GM12878 (cell line): Measurements from ENCODE around the gene SRL. TPM values are rescaled to one million over a fixed set of nuclear protein-coding genes. Genes with fewer than 3 reads are reported as not detected.

Experiments
- ATAC-seq: fragments of 200-7000 bp; cut with Tn5 transposase; 3 replicates; pipeline ENCODE4 v1.9.1; 2020; ENCODE audit warnings: mild to moderate bottlenecking, moderate library complexity
- BruUV-seq: library from RNA; stranded (reverse); fragments of 400-500 nt; replicated peaks from 2 replicates; lab custom pipeline; 2021; lab: Mats Ljungman, UMichigan
- CTCF ChIA-PET: fragments of 300-600 bp; sonication (Branson Sonifier 250); formaldehyde crosslinking; extraction: SDS; loops from one replicate; lab custom pipeline; 2021; ENCODE audit warnings: inconsistent platforms; lab: Yijun Ruan, JAX
- POLR2A ChIA-PET: fragments of 350-600 bp; formaldehyde crosslinking; extraction: SDS; loops from one replicate; lab custom pipeline; 2021; ENCODE audit warnings: inconsistent platforms; lab: Charles Lee
- RAD21 ChIA-PET: fragments of 300-600 bp; sonication (Branson Sonifier 250); formaldehyde crosslinking; loops from one replicate; lab custom pipeline; 2023; ENCODE audit warnings: antibody characterized with exemption; ENCODE audit not compliant: unreplicated experiment; lab: Charles Lee
- SMC1A ChIA-PET: fragments of 300-600 bp; sonication (Branson Sonifier 250); formaldehyde crosslinking; loops from one replicate; lab custom pipeline; 2023; ENCODE audit not compliant: unreplicated experiment, uncharacterized antibody; lab: Charles Lee
- DNase-seq: peaks from one replicate; pipeline ENCODE4 v3.0.0-alpha.2; 2011; ENCODE audit warnings: low read depth, low spot score
- FAIRE-seq: peaks from 3 replicates; lab custom pipeline; 2011; peaks lifted over from hg19 to GRCh38; lab: Jason Lieb, UNC
- H2AFZ ChIP-seq: 2 replicates; pipeline ENCODE4 v1.6.0; 2011; ENCODE audit warnings: low read depth, low read length, control low read depth; ENCODE audit not compliant: control insufficient read depth
- H3K27ac ChIP-seq: 2 replicates; pipeline ENCODE4 v1.5.1; 2011; ENCODE audit warnings: control low read depth; ENCODE audit not compliant: control insufficient read depth, insufficient read depth
- H3K27me3 ChIP-seq, 2 experiments: replicated peaks in 1 of 2; 2 replicates each; pipeline versions ENCODE4 v1.6.0 to v1.6.1; 2011; ENCODE audit warnings: low read length in 1 of 2; ENCODE audit not compliant: control insufficient read depth in 2 of 2, insufficient read depth in 2 of 2
- H3K36me3 ChIP-seq, 2 experiments: 2 replicates each; pipeline ENCODE4 v1.5.1; 2011; ENCODE audit warnings: low read length in 1 of 2; ENCODE audit not compliant: control insufficient read depth in 2 of 2, insufficient read depth in 2 of 2
- H3K4me1 ChIP-seq: 2 replicates; pipeline ENCODE4 v1.6.1; 2011; ENCODE audit warnings: mild to moderate bottlenecking, low read length, moderate library complexity, mixed read lengths; ENCODE audit not compliant: control insufficient read depth, insufficient read depth
- H3K4me2 ChIP-seq: 2 replicates; pipeline ENCODE4 v1.6.0; 2011; ENCODE audit warnings: control low read depth; ENCODE audit not compliant: control insufficient read depth, insufficient read depth
- H3K4me3 ChIP-seq: fragments of 200-600 bp; sonication (generic); 2 replicates; pipeline ENCODE4 v1.5.1; 2016
- H3K79me2 ChIP-seq: 2 replicates; pipeline ENCODE4 v1.6.0; 2011; ENCODE audit warnings: low read length; ENCODE audit not compliant: control insufficient read depth, insufficient read depth
- H3K9ac ChIP-seq: 2 replicates; pipeline ENCODE4 v1.8.0; 2011; ENCODE audit warnings: low read length, control low read depth, mixed read lengths; ENCODE audit not compliant: control insufficient read depth, insufficient read depth
- H3K9me3 ChIP-seq: replicated peaks from 3 replicates; pipeline ENCODE4 v1.5.1; 2011; ENCODE audit warnings: mild to moderate bottlenecking, low read length; ENCODE audit not compliant: control insufficient read depth, insufficient read depth
- H4K20me1 ChIP-seq: 2 replicates; pipeline ENCODE4 v1.6.0; 2011; ENCODE audit not compliant: control insufficient read depth, insufficient read depth
- BCL3 ChIP-seq: IDR thresholded peaks from 2 replicates; pipeline ENCODE4 v1.6.1; 2011; ENCODE audit warnings: borderline replicate concordance, low read depth, mild to moderate bottlenecking, moderate library complexity, low read length; ENCODE audit not compliant: insufficient read depth, poor library complexity, severe bottlenecking
- BMI1 ChIP-seq: fragments of 450-650 bp; IDR thresholded peaks from 2 replicates; pipeline ENCODE4 v1.6.1; 2016; ENCODE audit warnings: mild to moderate bottlenecking, moderate library complexity, borderline replicate concordance
- DPF2 ChIP-seq: fragments of 450-650 bp; IDR thresholded peaks from 2 replicates; pipeline ENCODE4 v1.6.1; 2017; ENCODE audit warnings: mild to moderate bottlenecking
- HCFC1 ChIP-seq: fragments of 150-350 bp; IDR thresholded peaks from 2 replicates; pipeline ENCODE4 v1.6.1; 2014; ENCODE audit warnings: low read length
- MTA2 ChIP-seq: fragments of 450-650 bp; IDR thresholded peaks from 2 replicates; pipeline ENCODE4 v1.6.1; 2016; ENCODE audit warnings: low read depth, mild to moderate bottlenecking, moderate library complexity
- NFIC ChIP-seq: IDR thresholded peaks from 2 replicates; pipeline ENCODE4 v1.6.1; 2012; ENCODE audit warnings: low read depth, mild to moderate bottlenecking, inconsistent platforms, low read length, moderate library complexity
- PAX5 ChIP-seq: IDR thresholded peaks from 2 replicates; pipeline ENCODE4 v1.6.1; 2011; ENCODE audit warnings: low read depth, low read length, borderline replicate concordance
- PML ChIP-seq: IDR thresholded peaks from 2 replicates; pipeline ENCODE4 v1.6.1; 2012; ENCODE audit warnings: low read length, inconsistent platforms
- POLR2A ChIP-seq: IDR thresholded peaks from 2 replicates; pipeline ENCODE4 v1.6.1; 2011; ENCODE audit warnings: low read depth, mild to moderate bottlenecking, low read length
- POLR2AphosphoS5 ChIP-seq: IDR thresholded peaks from 2 replicates; pipeline ENCODE4 v1.6.1; 2011; ENCODE audit warnings: mild to moderate bottlenecking, low read length, inconsistent platforms
- RCOR1 ChIP-seq: conservative IDR thresholded peaks from 2 replicates; pipeline ENCODE4 v1.6.1; 2012; ENCODE audit warnings: low read depth, low read length, improper control_type of control experiment
- SMARCA5 ChIP-seq: fragments of 450-650 bp; IDR thresholded peaks from 2 replicates; pipeline ENCODE4 v1.6.1; 2017; ENCODE audit warnings: mild to moderate bottlenecking
- SREBF1 ChIP-seq: IDR thresholded peaks from 2 replicates; pipeline ENCODE4 v1.6.1; 2012; ENCODE audit warnings: mild to moderate bottlenecking, low read length
- SUPT20H ChIP-seq: IDR thresholded peaks from 2 replicates; pipeline ENCODE4 v1.6.1; 2011; ENCODE audit warnings: low read depth, mild to moderate bottlenecking, low read length, moderate library complexity, borderline replicate concordance; ENCODE audit not compliant: control insufficient read depth
- ZNF217 ChIP-seq: fragments of 450-650 bp; IDR thresholded peaks from 2 replicates; pipeline ENCODE4 v1.6.1; 2017; ENCODE audit warnings: antibody characterized with exemption, mild to moderate bottlenecking
- ZNF274 ChIP-seq: IDR thresholded peaks from one replicate; pipeline ENCODE4 v1.8.0; 2011; ENCODE audit not compliant: insufficient read length, insufficient read depth
- WGBS: methylation state at CpG from one replicate; pipeline ENCODE4 v1.1.6; 2016; ENCODE audit warnings: low lambda C conversion rate; ENCODE audit not compliant: insufficient replicate concordance, insufficient coverage; ENCODE audit errors: missing lambda C conversion rate; 5-methylcytosine and 5-hydroxymethylcytosine counted together
- in situ Hi-C: fragments of 300-500 bp; cut with MboI; formaldehyde crosslinking; loops from 9 replicates; pipeline ENCODE4 v1.14.3; 2018; ENCODE audit warnings: mixed read lengths
- intact Hi-C: fragments of 100-400 bp; cut with micrococcal nuclease; formaldehyde crosslinking; loops from one replicate; pipeline ENCODE4 v1.14.2; 2022; ENCODE audit not compliant: unreplicated experiment
- polyA plus RNA-seq, 11 experiments: library from polyadenylated mRNA; depleted of rRNA in 4 of 11; unstranded in 6 of 11; stranded (reverse) in 5 of 11; fragments of >200 nt; fragmentation: Nextera tagmentation in 4 of 11; fragmentation: Illumina TruSeq in 1 of 11; extraction: Ambion mirVana in 4 of 11; extraction: Trizol in 1 of 11; gene quantifications; 1 replicate in 1 of 11; 2 replicates in 10 of 11; pipeline versions ENCODE4 v1.2.1 to v1.2.3, GENCODE V29; 2011 to 2016; ENCODE audit warnings: inconsistent platforms in 2 of 11, missing spikeins in 2 of 11, low read depth in 1 of 11
- total RNA-seq, 4 experiments: library from RNA; depleted of rRNA in 3 of 4; stranded (reverse); fragments of >200 nt in 3 of 4; fragmentation: Illumina TruSeq in 1 of 4; extraction: Trizol in 1 of 4; gene quantifications; 2 replicates each; pipeline versions ENCODE4 v1.2.1 to v1.2.3, GENCODE V29; 2013 to 2021
- TF ChIP-seq, protein P1 (sequence below): fragments of 450-650 bp; IDR thresholded peaks from 2 replicates; pipeline ENCODE4 v1.6.1; 2016; ENCODE audit warnings: mild to moderate bottlenecking, moderate library complexity, borderline replicate concordance

The SRL gene
- total and polyA plus RNA-seq, 10 of the 15 experiments (the other 5 are each of a cell fraction or from before 2014, with no cell fraction given) = not detected

DNA sequence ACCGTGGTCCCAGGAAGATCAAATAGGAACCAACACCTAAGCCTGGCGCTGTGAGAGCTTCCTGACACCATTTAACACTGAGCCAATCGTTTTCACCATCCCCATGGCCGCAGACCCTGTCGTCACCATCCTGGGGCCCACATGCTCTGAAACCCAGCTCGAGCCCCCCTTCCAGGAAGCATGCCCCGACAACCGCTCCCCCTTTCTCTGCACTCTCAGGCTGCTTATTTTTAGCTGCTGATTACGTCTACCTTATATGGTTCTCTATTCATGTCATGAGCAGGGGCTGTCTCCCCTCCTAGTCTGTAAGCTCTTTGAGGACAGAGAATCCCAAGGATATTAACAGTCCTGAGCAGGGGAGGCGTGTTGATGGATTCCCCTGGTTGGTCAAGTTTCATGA lies 10.5 kb downstream of the SRL start:
- Histone ChIP-seq H3K9me3 (no peaks in the 10 kb centered on the region), H4K20me1 (no peaks in the 10 kb centered on the region), H3K4me1 (no peaks in the 10 kb centered on the region), H3K79me2 (no peaks in the 10 kb centered on the region), H3K9ac (no peak overlapping the region), H3K27me3 (peaks cover 0 to 2% of the 10 kb centered on the region in 2 experiments; a peak in 3 of 4 replicates), H2AFZ (no peak overlapping the region), H3K4me2 (no peak overlapping the region), H3K4me3 (no peak overlapping the region), H3K27ac (no peak overlapping the region), H3K36me3 (no peaks in the 10 kb centered on the region)
- no TSS peak for BruUV-seq
- POLR2A ChIA-PET = interaction anchor here (0.6 kb wide), 1 partner anchor 617 kb away, joined by 7 read pairs; no protein-coding TSS in a partner anchor
- ATAC-seq (no peak), DNase-seq (no peak), FAIRE-seq (no peak)
- intact Hi-C loops (no loop called here), in situ Hi-C loops (no loop called here)
- CTCF ChIA-PET = interaction anchor here (0.6 kb wide), 1 partner anchor 112 kb away, joined by 3 read pairs; no protein-coding TSS in a partner anchor
- TF ChIP-seq MTA2 (no peak), PML (no peak), PAX5 (no peak), SMARCA5 (no peak), ZNF274 (no peak), BMI1 (no peak), POLR2A (no peak), POLR2AphosphoS5 (no peak), HCFC1 (no peak), DPF2 (no peak), SREBF1 (no peak)
- SMC1A ChIA-PET = no interaction called here
- RAD21 ChIA-PET = no interaction called here
- WGBS = 26% methylated on average over 10 of the region's 10 CpGs

GRCh38 chr16:4227040-4227332 lies 14.9 kb downstream of the SRL start:
- no peaks in the 10 kb centered on the region; a peak in 1 of 4 replicates for H3K27me3 ChIP-seq
- H3K9me3 ChIP-seq = no peaks in the 10 kb centered on the region
- intact Hi-C loops (no loop called here), in situ Hi-C loops (no loop called here)
- ChIA-PET POLR2A (no interaction called here), CTCF (no interaction called here), RAD21 (no interaction called here), SMC1A (no interaction called here)
- H3K4me1 ChIP-seq = no peaks in the 10 kb centered on the region
- H3K36me3 ChIP-seq = no peaks in the 10 kb centered on the region
- ATAC-seq (no peak), FAIRE-seq (peak; percentile 13), DNase-seq (no peak)
- 35% methylated on average over 2 of the region's 2 CpGs for WGBS
- H3K79me2 ChIP-seq = no peaks in the 10 kb centered on the region
- H3K4me3 ChIP-seq = no peak overlapping the region
- no TSS peak for BruUV-seq
- no peak overlapping the region for H3K9ac ChIP-seq
- no peak overlapping the region for H3K27ac ChIP-seq
- no peaks in the 10 kb centered on the region for H4K20me1 ChIP-seq
- no peak overlapping the region for H3K4me2 ChIP-seq
- no peak overlapping the region for H2AFZ ChIP-seq
- TF ChIP-seq BCL3 (no peak), NFIC (no peak), SREBF1 (no peak), ZNF217 (no peak), SUPT20H (no peak), HCFC1 (no peak), RCOR1 (no peak)
- TF ChIP-seq, protein P1, sequence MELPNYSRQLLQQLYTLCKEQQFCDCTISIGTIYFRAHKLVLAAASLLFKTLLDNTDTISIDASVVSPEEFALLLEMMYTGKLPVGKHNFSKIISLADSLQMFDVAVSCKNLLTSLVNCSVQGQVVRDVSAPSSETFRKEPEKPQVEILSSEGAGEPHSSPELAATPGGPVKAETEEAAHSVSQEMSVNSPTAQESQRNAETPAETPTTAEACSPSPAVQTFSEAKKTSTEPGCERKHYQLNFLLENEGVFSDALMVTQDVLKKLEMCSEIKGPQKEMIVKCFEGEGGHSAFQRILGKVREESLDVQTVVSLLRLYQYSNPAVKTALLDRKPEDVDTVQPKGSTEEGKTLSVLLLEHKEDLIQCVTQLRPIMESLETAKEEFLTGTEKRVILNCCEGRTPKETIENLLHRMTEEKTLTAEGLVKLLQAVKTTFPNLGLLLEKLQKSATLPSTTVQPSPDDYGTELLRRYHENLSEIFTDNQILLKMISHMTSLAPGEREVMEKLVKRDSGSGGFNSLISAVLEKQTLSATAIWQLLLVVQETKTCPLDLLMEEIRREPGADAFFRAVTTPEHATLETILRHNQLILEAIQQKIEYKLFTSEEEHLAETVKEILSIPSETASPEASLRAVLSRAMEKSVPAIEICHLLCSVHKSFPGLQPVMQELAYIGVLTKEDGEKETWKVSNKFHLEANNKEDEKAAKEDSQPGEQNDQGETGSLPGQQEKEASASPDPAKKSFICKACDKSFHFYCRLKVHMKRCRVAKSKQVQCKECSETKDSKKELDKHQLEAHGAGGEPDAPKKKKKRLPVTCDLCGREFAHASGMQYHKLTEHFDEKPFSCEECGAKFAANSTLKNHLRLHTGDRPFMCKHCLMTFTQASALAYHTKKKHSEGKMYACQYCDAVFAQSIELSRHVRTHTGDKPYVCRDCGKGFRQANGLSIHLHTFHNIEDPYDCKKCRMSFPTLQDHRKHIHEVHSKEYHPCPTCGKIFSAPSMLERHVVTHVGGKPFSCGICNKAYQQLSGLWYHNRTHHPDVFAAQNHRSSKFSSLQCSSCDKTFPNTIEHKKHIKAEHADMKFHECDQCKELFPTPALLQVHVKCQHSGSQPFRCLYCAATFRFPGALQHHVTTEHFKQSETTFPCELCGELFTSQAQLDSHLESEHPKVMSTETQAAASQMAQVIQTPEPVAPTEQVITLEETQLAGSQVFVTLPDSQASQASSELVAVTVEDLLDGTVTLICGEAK = no peak
